SK-N-SH treated with all-trans-retinoic acid at 6 μM for 48 hours (cell line): ENCODE results near the gene SNX32.

Experiments used
- CSRNP3 ChIP-seq: fragments of 250-450 bp; sonication (Bioruptor Pico); IDR thresholded peaks from 2 replicates; pipeline ENCODE4 v1.5.1; 2021; ENCODE audit warnings: mild to moderate bottlenecking, moderate library complexity
- ESRRG ChIP-seq: fragments of 250-450 bp; sonication (Bioruptor Pico); IDR thresholded peaks from 2 replicates; pipeline ENCODE4 v1.6.1; 2021; ENCODE audit warnings: mild to moderate bottlenecking
- ISL1 ChIP-seq: fragments of 250-450 bp; sonication (Bioruptor Pico); IDR thresholded peaks from 2 replicates; pipeline ENCODE4 v2.1.2; 2022; ENCODE audit warnings: mild to moderate bottlenecking, moderate library complexity
- OSR1 ChIP-seq: fragments of 250-450 bp; sonication (Bioruptor Pico); IDR thresholded peaks from 2 replicates; pipeline ENCODE4 v1.8.0; 2022; ENCODE audit warnings: moderate library complexity, mild to moderate bottlenecking, inconsistent platforms
- PATZ1 ChIP-seq: fragments of 250-450 bp; sonication (Bioruptor Pico); IDR thresholded peaks from 2 replicates; pipeline ENCODE4 v1.8.0; 2020; ENCODE audit warnings: mild to moderate bottlenecking, moderate library complexity, borderline replicate concordance
- POU6F1 ChIP-seq: fragments of 250-450 bp; sonication (Bioruptor Pico); IDR thresholded peaks from 2 replicates; pipeline ENCODE4 v1.8.0; 2021; ENCODE audit warnings: low read depth, mild to moderate bottlenecking, moderate library complexity, borderline replicate concordance
- PPARA ChIP-seq: fragments of 250-450 bp; sonication (Bioruptor Pico); IDR thresholded peaks from 2 replicates; pipeline ENCODE4 v1.5.0; 2020; ENCODE audit warnings: mild to moderate bottlenecking, borderline replicate concordance
- RARB ChIP-seq: fragments of 250-450 bp; sonication (Bioruptor Pico); IDR thresholded peaks from 2 replicates; pipeline ENCODE4 v1.8.0; 2021; ENCODE audit warnings: mild to moderate bottlenecking, moderate library complexity
- TCF4 ChIP-seq: fragments of 250-450 bp; sonication (Bioruptor Pico); IDR thresholded peaks from 2 replicates; pipeline ENCODE4 v1.8.0; 2021; ENCODE audit warnings: mild to moderate bottlenecking, moderate library complexity, borderline replicate concordance
- ZC3H10 ChIP-seq: fragments of 250-450 bp; sonication (Bioruptor Pico); IDR thresholded peaks from 2 replicates; pipeline ENCODE4 v1.5.1; 2021; ENCODE audit warnings: mild to moderate bottlenecking, moderate library complexity
- ZFP3 ChIP-seq: fragments of 250-450 bp; sonication (Bioruptor Pico); IDR thresholded peaks from 2 replicates; pipeline ENCODE4 v1.5.0; 2020; ENCODE audit warnings: mild to moderate bottlenecking, moderate library complexity
- ZNF70 ChIP-seq: fragments of 450-650 bp; formaldehyde crosslinking; IDR thresholded peaks from 2 replicates; pipeline ENCODE4 v1.5.0; 2020; ENCODE audit warnings: mild to moderate bottlenecking, moderate library complexity

- TF ChIP-seq PPARA (no peak), ZC3H10 (CRISPR knock-in tag) (no peak), PATZ1 (CRISPR knock-in tag) (no peak), ESRRG (no peak), CSRNP3 (no peak), RARB (no peak), ZFP3 (CRISPR knock-in tag) (no peak), OSR1 (no peak), ISL1 (no peak), POU6F1 (CRISPR knock-in tag) (no peak), ZNF70 (no peak), TCF4 (CRISPR knock-in tag) (no peak)
Observed at GRCh38 chr11:65866509-65867283, 32.9 kb downstream of the SNX32 start.
